Measurements from ENCODE around the gene SPTLC3. TPM values are rescaled to one million over a fixed set of nuclear protein-coding genes. Genes with fewer than 3 reads are reported as not detected.

SPTLC3 gene
- total and polyA plus RNA-seq, 2 donors (not counting 1 experiment from before 2014, with no cell fraction given), result not detected

- no peaks in the 10 kb centered on the region for H3K27me3 ChIP-seq (replicated peaks in 1 of 4; ENCODE audit: control extremely low read depth in 1 of 4, control insufficient read depth in 3 of 4, insufficient read depth in 4 of 4, low read length in 3 of 4)
- H3K4me1 ChIP-seq (ENCODE audit: control insufficient read depth in 2 of 2, insufficient read depth in 2 of 2, low read length in 2 of 2), result no peaks in the 10 kb centered on the region
- POLR2A ChIA-PET, result no interaction called here
- H3K4me1 Mint-ChIP-seq, result no peaks in the 10 kb centered on the region
- TF ChIP-seq EZH2 (IDR thresholded peaks at IDR 0.05; ENCODE audit: borderline replicate concordance, insufficient read depth, low read depth, low read length, poor library complexity, severe bottlenecking), result no peak
- no peak for TF ChIP-seq CTCF (IDR thresholded peaks at IDR 0.05)
- H3K27ac ChIP-seq (ENCODE audit: low read length in 2 of 2), result no peak overlapping the region
- H3K4me3 ChIP-seq (ENCODE audit: control extremely low read depth in 1 of 5, extremely low read depth in 1 of 5, insufficient read depth in 1 of 5, low read depth in 2 of 5, low read length in 4 of 5), result no peak overlapping the region
- CTCF ChIA-PET, result interaction anchor here (1.1 kb wide), 1 partner anchor 9 kb away, joined by 3 read pairs; no protein-coding TSS in a partner anchor
- H3K27ac Mint-ChIP-seq, result no peak overlapping the region
- H3K4me3 Mint-ChIP-seq, result no peak overlapping the region
- no peaks in the 10 kb centered on the region for H3K9me3 Mint-ChIP-seq (ENCODE audit: insufficient read depth)
- H2AFZ ChIP-seq (ENCODE audit: insufficient read depth, low read depth, low read length, poor library complexity, severe bottlenecking), result no peak overlapping the region
- ATAC-seq (ENCODE audit: low read depth), result no peak
- H3K4me2 ChIP-seq (replicated peaks; ENCODE audit: low read depth, low read length, poor library complexity, severe bottlenecking), result no peak overlapping the region
- no peaks in the 10 kb centered on the region for H3K36me3 ChIP-seq (replicated peaks in 1 of 2; ENCODE audit: control extremely low read depth in 1 of 2, control insufficient read depth in 1 of 2, extremely low read depth in 1 of 2, insufficient read depth in 2 of 2, low read length in 1 of 2)
- H3K9ac ChIP-seq (ENCODE audit: low read length), result no peak overlapping the region
- no peaks in the 10 kb centered on the region for H3K79me2 ChIP-seq (ENCODE audit: control insufficient read depth, insufficient read depth, low read length)
- H4K20me1 ChIP-seq (ENCODE audit: control insufficient read depth, insufficient read depth, low read length, poor library complexity, severe bottlenecking), result no peaks in the 10 kb centered on the region
- DNase-seq, result no peak
- no peaks in the 10 kb centered on the region for H3K27me3 Mint-ChIP-seq
- peaks cover 0 to 4% (median 0%) of the 10 kb centered on the region in 3 donors for H3K9me3 ChIP-seq (ENCODE audit: control extremely low read depth in 1 of 3, control insufficient read depth in 2 of 3, insufficient read depth in 1 of 3, low read length in 2 of 3)
- intact Hi-C loops (cut with micrococcal nuclease), result no loop called here
These were observed 43.4 kb upstream of the SPTLC3 start for GRCh38 chr20:12965212-12965869.

- ChIA-PET CTCF (interaction anchor here (1.1 kb wide), 1 partner anchor 9 kb away, joined by 3 read pairs; no protein-coding TSS in a partner anchor), POLR2A (no interaction called here)
- Mint-ChIP-seq H3K4me1 (no peaks in the 10 kb centered on the region), H3K27ac (no peak overlapping the region), H3K9me3 (ENCODE audit: insufficient read depth) (no peaks in the 10 kb centered on the region), H3K4me3 (no peak overlapping the region), H3K27me3 (no peaks in the 10 kb centered on the region)
- TF ChIP-seq EZH2 (IDR thresholded peaks at IDR 0.05; ENCODE audit: borderline replicate concordance, insufficient read depth, low read depth, low read length, poor library complexity, severe bottlenecking), result no peak
- no peak for TF ChIP-seq CTCF (IDR thresholded peaks at IDR 0.05)
- DNase-seq (no peak), ATAC-seq (ENCODE audit: low read depth) (no peak)
- Histone ChIP-seq H3K27ac (ENCODE audit: low read length in 2 of 2) (no peak overlapping the region), H3K4me2 (replicated peaks; ENCODE audit: low read depth, low read length, poor library complexity, severe bottlenecking) (no peak overlapping the region), H3K9me3 (ENCODE audit: control extremely low read depth in 1 of 3, control insufficient read depth in 2 of 3, insufficient read depth in 1 of 3, low read length in 2 of 3) (peaks cover 0 to 4% (median 0%) of the 10 kb centered on the region in 3 donors), H3K27me3 (replicated peaks in 1 of 4; ENCODE audit: control extremely low read depth in 1 of 4, control insufficient read depth in 3 of 4, insufficient read depth in 4 of 4, low read length in 3 of 4) (no peaks in the 10 kb centered on the region), H4K20me1 (ENCODE audit: control insufficient read depth, insufficient read depth, low read length, poor library complexity, severe bottlenecking) (no peaks in the 10 kb centered on the region), H3K4me3 (ENCODE audit: control extremely low read depth in 1 of 5, extremely low read depth in 1 of 5, insufficient read depth in 1 of 5, low read depth in 2 of 5, low read length in 4 of 5) (no peak overlapping the region), H3K9ac (ENCODE audit: low read length) (no peak overlapping the region), H3K4me1 (ENCODE audit: control insufficient read depth in 2 of 2, insufficient read depth in 2 of 2, low read length in 2 of 2) (no peaks in the 10 kb centered on the region), H3K36me3 (replicated peaks in 1 of 2; ENCODE audit: control extremely low read depth in 1 of 2, control insufficient read depth in 1 of 2, extremely low read depth in 1 of 2, insufficient read depth in 2 of 2, low read length in 1 of 2) (no peaks in the 10 kb centered on the region), H2AFZ (ENCODE audit: insufficient read depth, low read depth, low read length, poor library complexity, severe bottlenecking) (no peak overlapping the region), H3K79me2 (ENCODE audit: control insufficient read depth, insufficient read depth, low read length) (no peaks in the 10 kb centered on the region)
- 95% methylated on average over 2 of the region's 4 CpGs for WGBS (ENCODE audit: insufficient coverage)
- intact Hi-C loops (cut with micrococcal nuclease), result no loop called here
These were observed 42.9 kb upstream of the SPTLC3 start for GRCh38 chr20:12965870-12966251.
